GM03348 (cell line): ENCODE results near the gene CELSR1.
A peak's percentile ranks its signal among the peaks of the same experiment; 100 is the strongest.

Source experiments
- DNase-seq: peaks from one replicate; pipeline ENCODE4 v3.0.0; 2012; ENCODE audit warnings: low spot score

CELSR1 gene

GRCh38 chr22:46537225-46537945, at the start of gene CELSR1:
Gene CELSR1, minus strand, starts transcription at chr22:46537620. Its CDS starts 450 bp downstream, at chr22:46537170.
- DNase-seq: peak; percentile 74

GRCh38 chr22:46587061-46587460, 49.6 kb upstream of the CELSR1 start:
- no peak for DNase-seq

- DNase-seq: no peak
Measured at GRCh38 chr22:46586531-46587011, 49.2 kb upstream of the CELSR1 start.

- no peak for DNase-seq
Measured at GRCh38 chr22:46586123-46586519, 48.7 kb upstream of the CELSR1 start.

- no peak for DNase-seq
Measured at GRCh38 chr22:46585340-46586122, 48.1 kb upstream of the CELSR1 start.

- no peak for DNase-seq
Measured at GRCh38 chr22:46584081-46584921, 46.9 kb upstream of the CELSR1 start.

- DNase-seq: no peak
Measured at GRCh38 chr22:46583571-46583970, 46.2 kb upstream of the CELSR1 start.

- DNase-seq: no peak
Measured at GRCh38 chr22:46582281-46582933, 45.0 kb upstream of the CELSR1 start.

GRCh38 chr22:46581538-46582244, 44.3 kb upstream of the CELSR1 start:
- DNase-seq: no peak

GRCh38 chr22:46580940-46581537, 43.6 kb upstream of the CELSR1 start:
- no peak for DNase-seq

- DNase-seq: no peak
Measured at GRCh38 chr22:46579751-46580449, 42.5 kb upstream of the CELSR1 start.

GRCh38 chr22:46578824-46579561, 41.6 kb upstream of the CELSR1 start:
- peak; percentile 75 for DNase-seq

- no peak for DNase-seq
Measured at GRCh38 chr22:46578251-46578823, 40.9 kb upstream of the CELSR1 start.

- DNase-seq: peak; percentile 56
Measured at GRCh38 chr22:46577368-46578249, 40.2 kb upstream of the CELSR1 start.

GRCh38 chr22:46576556-46577367, 39.3 kb upstream of the CELSR1 start:
- DNase-seq: peak; percentile 96

- DNase-seq: no peak
Measured at GRCh38 chr22:46575911-46576555, 38.6 kb upstream of the CELSR1 start.
